Mesendoderm (in vitro differentiated cells): ENCODE results near the gene CD47.

Experiments
- DNase-seq: peaks from one replicate; pipeline ENCODE4 v3.0.0; 2013
- H2AK5ac ChIP-seq: 2 replicates; pipeline ENCODE4 v1.6.1; 2013; ENCODE audit warnings: low read length, inconsistent platforms
- H2BK120ac ChIP-seq: 2 replicates; pipeline ENCODE4 v1.6.1; 2013; ENCODE audit warnings: low read depth, mild to moderate bottlenecking, low read length, moderate library complexity, mixed read lengths
- H2BK15ac ChIP-seq: replicated peaks from 2 replicates; pipeline ENCODE4 v1.6.1; 2013; ENCODE audit warnings: low read depth, mild to moderate bottlenecking, moderate library complexity
- H2BK5ac ChIP-seq: 2 replicates; pipeline ENCODE4 v1.6.1; 2013; ENCODE audit warnings: low read length, inconsistent platforms
- H3K18ac ChIP-seq: 2 replicates; pipeline ENCODE4 v1.6.1; 2013; ENCODE audit warnings: mild to moderate bottlenecking, low read length, mixed read lengths
- H3K23ac ChIP-seq: one replicate; pipeline ENCODE4 v1.6.1; 2013; ENCODE audit warnings: low read length
- H3K27ac ChIP-seq: 2 replicates; pipeline ENCODE4 v1.5.1; 2013; ENCODE audit warnings: low read depth, mild to moderate bottlenecking, inconsistent platforms, low read length, moderate library complexity
- H3K27me3 ChIP-seq: 2 replicates; pipeline ENCODE4 v1.6.1; 2013; ENCODE audit warnings: low read length, control low read depth, mild to moderate bottlenecking, inconsistent platforms; ENCODE audit not compliant: insufficient read depth, poor library complexity
- H3K36me3 ChIP-seq: 2 replicates; pipeline ENCODE4 v1.6.1; 2013; ENCODE audit warnings: low read length, inconsistent platforms; ENCODE audit not compliant: control insufficient read depth, insufficient read depth
- H3K4ac ChIP-seq: one replicate; pipeline ENCODE4 v1.6.1; 2013; ENCODE audit warnings: low read depth, mild to moderate bottlenecking, low read length, moderate library complexity
- H3K4me1 ChIP-seq: 2 replicates; pipeline ENCODE4 v1.6.1; 2013; ENCODE audit warnings: low read depth, low read length, inconsistent platforms; ENCODE audit not compliant: control insufficient read depth
- H3K4me2 ChIP-seq: 2 replicates; pipeline ENCODE4 v1.6.1; 2013; ENCODE audit warnings: low read length
- H3K4me3 ChIP-seq: 2 replicates; pipeline ENCODE4 v1.5.1; 2013; ENCODE audit warnings: mild to moderate bottlenecking, low read length
- H3K56ac ChIP-seq: one replicate; pipeline ENCODE4 v1.6.1; 2013; ENCODE audit warnings: low read length
- H3K79me1 ChIP-seq: 2 replicates; pipeline ENCODE4 v1.6.1; 2013; ENCODE audit warnings: low read length, inconsistent platforms
- H3K79me2 ChIP-seq: 2 replicates; pipeline ENCODE4 v1.6.1; 2013; ENCODE audit warnings: mild to moderate bottlenecking, low read length; ENCODE audit not compliant: control insufficient read depth, insufficient read depth
- H3K9ac ChIP-seq: 2 replicates; pipeline ENCODE4 v1.6.1; 2013; ENCODE audit warnings: low read length, inconsistent platforms
- H4K5ac ChIP-seq: one replicate; pipeline ENCODE4 v1.6.1; 2013; ENCODE audit warnings: low read length
- H4K8ac ChIP-seq: one replicate; pipeline ENCODE4 v1.6.1; 2013; ENCODE audit warnings: low read depth, mild to moderate bottlenecking, control low read depth, low read length, moderate library complexity
- WGBS: extraction: QIAGEN DNeasy Blood & Tissue Kit; methylation state at CpG from one replicate; pipeline ENCODE4 v1.1.7; 2013; ENCODE audit warnings: low lambda C conversion rate, missing lambda C conversion rate; ENCODE audit not compliant: insufficient coverage; ENCODE audit errors: extremely low coverage; 5-methylcytosine and 5-hydroxymethylcytosine counted together

Gene CD47

GRCh38 chr3:108126348-108126747, 35.5 kb upstream of the CD47 start:
- Histone ChIP-seq H2BK120ac (no peak overlapping the region), H3K79me1 (no peaks in the 10 kb centered on the region), H2BK5ac (no peak overlapping the region), H4K8ac (no peak overlapping the region), H3K18ac (no peak overlapping the region), H2BK15ac (no peak overlapping the region), H3K4me3 (no peak overlapping the region), H4K5ac (no peak overlapping the region), H3K36me3 (no peaks in the 10 kb centered on the region), H3K4me1 (no peaks in the 10 kb centered on the region), H3K4me2 (no peak overlapping the region), H3K9ac (no peak overlapping the region), H3K56ac (no peak overlapping the region), H3K79me2 (no peaks in the 10 kb centered on the region), H3K23ac (no peak overlapping the region), H3K27me3 (no peaks in the 10 kb centered on the region), H2AK5ac (no peak overlapping the region), H3K27ac (no peak overlapping the region), H3K4ac (no peak overlapping the region)
- DNase-seq: no peak
- no CpG with 5 or more reads among the region's 1 CpG for WGBS

DNA sequence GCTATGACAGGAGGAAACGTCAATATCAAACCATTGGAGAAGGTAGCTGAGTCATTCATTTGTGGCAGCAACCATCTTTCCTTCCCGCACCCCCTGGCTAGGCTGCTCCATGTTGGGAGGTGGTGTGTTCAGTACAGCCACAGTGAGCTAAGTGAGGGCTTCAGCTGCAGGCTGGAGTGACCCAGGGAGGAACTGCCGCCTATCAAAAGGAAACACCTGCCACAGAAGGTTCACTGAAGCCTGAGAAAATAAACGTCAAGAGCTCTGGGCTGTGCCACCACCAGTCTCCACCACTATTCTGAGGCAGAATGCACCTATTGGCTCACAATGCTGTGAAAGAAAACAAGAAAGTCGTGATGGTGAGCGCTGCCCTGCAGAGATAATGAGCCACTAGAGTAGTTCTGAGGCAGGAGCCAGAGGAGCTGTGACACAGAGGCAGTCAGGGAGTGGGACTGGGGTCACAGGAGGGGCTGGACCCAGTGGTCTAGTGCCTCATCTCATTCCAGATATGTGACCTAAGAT, 34.8 kb upstream of the CD47 start:
- no CpG with 5 or more reads among the region's 6 CpGs for WGBS
- no peak overlapping the region for H3K18ac ChIP-seq
- no peak overlapping the region for H2BK120ac ChIP-seq
- no peak overlapping the region for H4K5ac ChIP-seq
- no peak overlapping the region for H2BK5ac ChIP-seq
- no peaks in the 10 kb centered on the region for H3K79me2 ChIP-seq
- no peak overlapping the region for H3K4ac ChIP-seq
- H2BK15ac ChIP-seq: no peak overlapping the region
- H3K9ac ChIP-seq: no peak overlapping the region
- H3K56ac ChIP-seq: no peak overlapping the region
- H4K8ac ChIP-seq: no peak overlapping the region
- H3K4me1 ChIP-seq: no peaks in the 10 kb centered on the region
- H3K27ac ChIP-seq: no peak overlapping the region
- H3K36me3 ChIP-seq: no peaks in the 10 kb centered on the region
- no peak for DNase-seq
- no peak overlapping the region for H2AK5ac ChIP-seq
- H3K27me3 ChIP-seq: no peaks in the 10 kb centered on the region
- no peak overlapping the region for H3K4me3 ChIP-seq
- no peak overlapping the region for H3K23ac ChIP-seq
- no peaks in the 10 kb centered on the region for H3K79me1 ChIP-seq
- H3K4me2 ChIP-seq: no peak overlapping the region

DNA sequence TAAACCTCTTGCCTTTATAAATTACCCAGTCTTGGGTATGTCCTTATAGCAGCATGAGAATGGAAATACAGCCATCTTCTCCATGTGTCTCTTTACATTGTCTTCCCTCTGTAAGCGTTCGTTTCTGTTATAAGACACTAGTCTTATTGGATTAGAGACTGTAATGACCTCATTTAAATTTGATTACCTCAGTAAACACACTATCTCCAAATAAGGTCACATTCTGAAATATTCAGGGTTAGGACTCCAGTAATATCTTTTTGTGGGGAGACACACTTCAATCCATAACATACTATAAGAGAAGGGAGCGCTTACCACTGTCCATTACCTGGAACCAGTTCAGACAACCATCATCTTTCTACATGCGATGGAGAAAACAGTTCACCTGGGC, 34.3 kb upstream of the CD47 start:
- H3K79me2 ChIP-seq: no peaks in the 10 kb centered on the region
- no peaks in the 10 kb centered on the region for H3K27me3 ChIP-seq
- no peaks in the 10 kb centered on the region for H3K4me1 ChIP-seq
- no peak overlapping the region for H3K4me3 ChIP-seq
- H3K27ac ChIP-seq: no peak overlapping the region
- no peak overlapping the region for H2BK15ac ChIP-seq
- H3K36me3 ChIP-seq: no peaks in the 10 kb centered on the region
- no peak overlapping the region for H2BK5ac ChIP-seq
- no peak overlapping the region for H4K5ac ChIP-seq
- H2BK120ac ChIP-seq: no peak overlapping the region
- H3K56ac ChIP-seq: no peak overlapping the region
- H2AK5ac ChIP-seq: no peak overlapping the region
- no peak overlapping the region for H3K9ac ChIP-seq
- H3K23ac ChIP-seq: no peak overlapping the region
- DNase-seq: no peak
- no peak overlapping the region for H3K4ac ChIP-seq
- no peak overlapping the region for H3K18ac ChIP-seq
- no CpG with 5 or more reads among the region's 4 CpGs for WGBS
- H3K4me2 ChIP-seq: no peak overlapping the region
- H3K79me1 ChIP-seq: no peaks in the 10 kb centered on the region
- H4K8ac ChIP-seq: no peak overlapping the region

DNA sequence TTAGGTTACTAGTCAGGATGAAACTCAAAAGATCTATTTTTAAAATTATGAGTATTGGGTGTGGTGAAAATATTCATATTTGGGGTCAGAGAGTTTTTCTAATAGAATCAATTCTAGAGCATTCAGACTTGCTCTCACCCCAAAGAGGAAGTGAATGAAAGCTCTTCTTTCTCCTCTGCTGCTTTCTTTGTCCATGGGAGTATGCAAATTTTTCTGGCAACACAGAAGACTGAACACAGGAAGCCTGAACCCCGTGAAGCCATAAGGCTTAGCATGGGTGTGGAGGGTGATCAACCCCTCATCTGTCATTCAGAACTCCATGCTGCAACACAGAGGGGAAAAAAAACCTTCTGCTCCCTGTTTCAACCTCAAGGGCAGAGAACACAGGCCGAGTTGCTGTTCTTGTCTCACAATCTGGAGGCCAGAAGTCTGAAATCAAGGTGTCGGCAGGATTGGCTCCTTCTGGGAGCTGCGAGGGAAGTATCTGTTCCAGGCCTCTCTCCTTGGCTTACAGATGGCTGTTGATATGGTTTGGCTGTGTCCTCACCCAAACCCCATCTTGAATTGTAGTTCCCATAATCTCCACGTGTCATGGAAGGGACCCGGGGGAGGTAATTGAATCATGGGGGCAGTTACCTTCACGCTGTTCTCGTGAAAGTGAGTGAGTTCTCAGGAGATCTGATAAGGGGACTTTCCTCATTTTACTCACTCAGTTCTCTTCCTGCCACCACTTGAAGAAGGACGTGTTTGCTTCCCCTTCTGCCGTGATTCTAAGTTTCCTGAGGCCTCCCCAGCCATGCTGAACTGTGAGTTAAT, 33.7 kb upstream of the CD47 start:
- H3K4me2 ChIP-seq: no peak overlapping the region
- H2BK15ac ChIP-seq: no peak overlapping the region
- no peak overlapping the region for H3K56ac ChIP-seq
- no peaks in the 10 kb centered on the region for H3K36me3 ChIP-seq
- no peaks in the 10 kb centered on the region for H3K79me2 ChIP-seq
- no peaks in the 10 kb centered on the region for H3K27me3 ChIP-seq
- no peak overlapping the region for H3K27ac ChIP-seq
- H2BK5ac ChIP-seq: no peak overlapping the region
- WGBS: no CpG with 5 or more reads among the region's 10 CpGs
- DNase-seq: peak; percentile 60
- H3K23ac ChIP-seq: no peak overlapping the region
- no peak overlapping the region for H3K18ac ChIP-seq
- H3K79me1 ChIP-seq: no peaks in the 10 kb centered on the region
- H3K4me3 ChIP-seq: no peak overlapping the region
- no peak overlapping the region for H4K5ac ChIP-seq
- H3K9ac ChIP-seq: no peak overlapping the region
- H3K4ac ChIP-seq: no peak overlapping the region
- H3K4me1 ChIP-seq: no peaks in the 10 kb centered on the region
- H2BK120ac ChIP-seq: no peak overlapping the region
- no peak overlapping the region for H4K8ac ChIP-seq
- no peak overlapping the region for H2AK5ac ChIP-seq

DNA sequence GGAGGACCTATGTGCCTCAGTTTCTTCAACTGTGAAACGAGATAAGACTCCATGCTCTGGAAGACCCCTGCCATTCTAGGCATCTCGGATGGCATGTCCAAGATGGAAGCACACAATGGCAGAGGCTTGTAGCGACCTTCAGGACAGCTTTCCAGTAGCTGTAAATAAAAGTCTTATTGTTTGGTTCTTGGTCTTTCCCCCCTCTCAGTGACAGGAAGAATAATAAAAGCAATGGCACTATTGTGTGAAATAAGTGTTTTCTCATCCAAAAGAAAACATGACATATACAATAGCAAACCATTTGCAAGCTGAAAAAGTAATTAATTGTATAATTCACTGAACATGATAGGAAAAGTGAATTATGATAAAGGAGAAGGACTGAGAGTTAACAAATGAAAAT, 32.5 kb upstream of the CD47 start:
- no peaks in the 10 kb centered on the region for H3K79me1 ChIP-seq
- WGBS: no CpG with 5 or more reads among the region's 3 CpGs
- no peak overlapping the region for H3K4me2 ChIP-seq
- no peak overlapping the region for H4K5ac ChIP-seq
- no peak overlapping the region for H2AK5ac ChIP-seq
- H2BK5ac ChIP-seq: no peak overlapping the region
- no peaks in the 10 kb centered on the region for H3K4me1 ChIP-seq
- no peak overlapping the region for H2BK120ac ChIP-seq
- H3K79me2 ChIP-seq: no peaks in the 10 kb centered on the region
- no peak for DNase-seq
- H2BK15ac ChIP-seq: no peak overlapping the region
- H3K56ac ChIP-seq: no peak overlapping the region
- H3K18ac ChIP-seq: no peak overlapping the region
- H4K8ac ChIP-seq: no peak overlapping the region
- H3K4me3 ChIP-seq: no peak overlapping the region
- no peaks in the 10 kb centered on the region for H3K36me3 ChIP-seq
- no peak overlapping the region for H3K27ac ChIP-seq
- H3K9ac ChIP-seq: no peak overlapping the region
- H3K27me3 ChIP-seq: no peaks in the 10 kb centered on the region
- no peak overlapping the region for H3K23ac ChIP-seq
- H3K4ac ChIP-seq: no peak overlapping the region

GRCh38 chr3:108122276-108122675, 31.4 kb upstream of the CD47 start:
- no peak overlapping the region for H3K56ac ChIP-seq
- no peak overlapping the region for H3K18ac ChIP-seq
- H3K36me3 ChIP-seq: no peaks in the 10 kb centered on the region
- no peak overlapping the region for H2BK15ac ChIP-seq
- H2AK5ac ChIP-seq: no peak overlapping the region
- no CpG with 5 or more reads among the region's 3 CpGs for WGBS
- no peak overlapping the region for H3K4me2 ChIP-seq
- H2BK5ac ChIP-seq: no peak overlapping the region
- H3K27ac ChIP-seq: no peak overlapping the region
- H3K27me3 ChIP-seq: no peaks in the 10 kb centered on the region
- H3K79me1 ChIP-seq: no peaks in the 10 kb centered on the region
- H4K5ac ChIP-seq: no peak overlapping the region
- no peak overlapping the region for H3K23ac ChIP-seq
- DNase-seq: no peak
- no peaks in the 10 kb centered on the region for H3K79me2 ChIP-seq
- H3K4me1 ChIP-seq: no peaks in the 10 kb centered on the region
- no peak overlapping the region for H2BK120ac ChIP-seq
- no peak overlapping the region for H3K9ac ChIP-seq
- H3K4ac ChIP-seq: no peak overlapping the region
- no peak overlapping the region for H3K4me3 ChIP-seq
- no peak overlapping the region for H4K8ac ChIP-seq
